Measurements from ENCODE around the gene LDLRAD4. TPM values are rescaled to one million over a fixed set of nuclear protein-coding genes. Genes with fewer than 3 reads are reported as not detected.

Gene LDLRAD4
- total RNA-seq, 1 experiment from 2014 or later, result 204 TPM

- Histone ChIP-seq H3K4me2 (ENCODE audit: low read depth, low read length, poor library complexity, severe bottlenecking) (no peak overlapping the region), H3K9me2 (replicated peaks; ENCODE audit: insufficient read depth, low read length) (no peaks in the 10 kb centered on the region), H3K9me3 (ENCODE audit: low read length) (no peaks in the 10 kb centered on the region), H4K20me1 (ENCODE audit: insufficient read depth, low read depth, low read length) (no peaks in the 10 kb centered on the region), H3K4me1 (ENCODE audit: low read length) (no peaks in the 10 kb centered on the region), H3K27me3 (ENCODE audit: low read length) (no peaks in the 10 kb centered on the region), H3K4me3 (ENCODE audit: low read length) (no peak overlapping the region), H3K79me2 (ENCODE audit: low read length) (no peaks in the 10 kb centered on the region), H3K9ac (ENCODE audit: low read length) (no peak overlapping the region), H3K36me3 (ENCODE audit: insufficient read depth, low read length) (no peaks in the 10 kb centered on the region), H3K27ac (ENCODE audit: low read length) (no peak overlapping the region), H2AFZ (ENCODE audit: low read length) (no peak overlapping the region)
- no peak for DNase-seq
Measured at GRCh38 chr18:13480571-13481255, 262.2 kb downstream of the LDLRAD4 start.

- Histone ChIP-seq H3K36me3 (ENCODE audit: insufficient read depth, low read length) (no peaks in the 10 kb centered on the region), H3K9me3 (ENCODE audit: low read length) (no peaks in the 10 kb centered on the region), H3K9me2 (replicated peaks; ENCODE audit: insufficient read depth, low read length) (no peaks in the 10 kb centered on the region), H3K4me3 (ENCODE audit: low read length) (no peak overlapping the region), H3K9ac (ENCODE audit: low read length) (no peak overlapping the region), H4K20me1 (ENCODE audit: insufficient read depth, low read depth, low read length) (no peaks in the 10 kb centered on the region), H3K4me1 (ENCODE audit: low read length) (no peaks in the 10 kb centered on the region), H3K27ac (ENCODE audit: low read length) (no peak overlapping the region), H3K79me2 (ENCODE audit: low read length) (no peaks in the 10 kb centered on the region), H2AFZ (ENCODE audit: low read length) (no peak overlapping the region), H3K27me3 (ENCODE audit: low read length) (no peaks in the 10 kb centered on the region), H3K4me2 (ENCODE audit: low read depth, low read length, poor library complexity, severe bottlenecking) (no peak overlapping the region)
- DNase-seq, result no peak
Measured at GRCh38 chr18:13481331-13481730, 262.8 kb downstream of the LDLRAD4 start.

- no peaks in the 10 kb centered on the region for H4K20me1 ChIP-seq (ENCODE audit: insufficient read depth, low read depth, low read length)
- no peaks in the 10 kb centered on the region for H3K79me2 ChIP-seq (ENCODE audit: low read length)
- no peaks in the 10 kb centered on the region for H3K36me3 ChIP-seq (ENCODE audit: insufficient read depth, low read length)
- H3K4me1 ChIP-seq (ENCODE audit: low read length), result no peaks in the 10 kb centered on the region
- H3K9ac ChIP-seq (ENCODE audit: low read length), result no peak overlapping the region
- no peaks in the 10 kb centered on the region for H3K9me3 ChIP-seq (ENCODE audit: low read length)
- no peak overlapping the region for H2AFZ ChIP-seq (ENCODE audit: low read length)
- no peak for DNase-seq
- no peaks in the 10 kb centered on the region for H3K9me2 ChIP-seq (replicated peaks; ENCODE audit: insufficient read depth, low read length)
- no peak overlapping the region for H3K4me3 ChIP-seq (ENCODE audit: low read length)
- H3K27ac ChIP-seq (ENCODE audit: low read length), result no peak overlapping the region
- no peak overlapping the region for H3K4me2 ChIP-seq (ENCODE audit: low read depth, low read length, poor library complexity, severe bottlenecking)
- no peaks in the 10 kb centered on the region for H3K27me3 ChIP-seq (ENCODE audit: low read length)
Measured at GRCh38 chr18:13481820-13482617, 263.5 kb downstream of the LDLRAD4 start.

GRCh38 chr18:13482618-13482945, 264.0 kb downstream of the LDLRAD4 start:
- Histone ChIP-seq H3K27ac (ENCODE audit: low read length) (no peak overlapping the region), H3K4me1 (ENCODE audit: low read length) (no peaks in the 10 kb centered on the region), H4K20me1 (ENCODE audit: insufficient read depth, low read depth, low read length) (no peaks in the 10 kb centered on the region), H3K4me3 (ENCODE audit: low read length) (no peak overlapping the region), H3K27me3 (ENCODE audit: low read length) (no peaks in the 10 kb centered on the region), H3K9me3 (ENCODE audit: low read length) (no peaks in the 10 kb centered on the region), H3K36me3 (ENCODE audit: insufficient read depth, low read length) (no peaks in the 10 kb centered on the region), H3K4me2 (ENCODE audit: low read depth, low read length, poor library complexity, severe bottlenecking) (no peak overlapping the region), H3K9me2 (replicated peaks; ENCODE audit: insufficient read depth, low read length) (no peaks in the 10 kb centered on the region), H2AFZ (ENCODE audit: low read length) (no peak overlapping the region), H3K9ac (ENCODE audit: low read length) (no peak overlapping the region), H3K79me2 (ENCODE audit: low read length) (no peaks in the 10 kb centered on the region)
- no peak for DNase-seq

- Histone ChIP-seq H2AFZ (ENCODE audit: low read length) (no peak overlapping the region), H3K9me2 (replicated peaks; ENCODE audit: insufficient read depth, low read length) (no peaks in the 10 kb centered on the region), H3K36me3 (ENCODE audit: insufficient read depth, low read length) (no peaks in the 10 kb centered on the region), H3K79me2 (ENCODE audit: low read length) (no peaks in the 10 kb centered on the region), H3K27ac (ENCODE audit: low read length) (no peak overlapping the region), H3K4me2 (ENCODE audit: low read depth, low read length, poor library complexity, severe bottlenecking) (no peak overlapping the region), H3K9me3 (ENCODE audit: low read length) (no peaks in the 10 kb centered on the region), H3K9ac (ENCODE audit: low read length) (no peak overlapping the region), H3K4me3 (ENCODE audit: low read length) (no peak overlapping the region), H3K27me3 (ENCODE audit: low read length) (no peaks in the 10 kb centered on the region), H4K20me1 (ENCODE audit: insufficient read depth, low read depth, low read length) (no peaks in the 10 kb centered on the region), H3K4me1 (ENCODE audit: low read length) (no peaks in the 10 kb centered on the region)
- DNase-seq, result no peak
Measured at GRCh38 chr18:13483316-13484270, 265.0 kb downstream of the LDLRAD4 start.

- Histone ChIP-seq H4K20me1 (ENCODE audit: insufficient read depth, low read depth, low read length) (no peaks in the 10 kb centered on the region), H3K36me3 (ENCODE audit: insufficient read depth, low read length) (no peaks in the 10 kb centered on the region), H3K4me1 (ENCODE audit: low read length) (no peaks in the 10 kb centered on the region), H3K9me3 (ENCODE audit: low read length) (no peaks in the 10 kb centered on the region), H3K4me3 (ENCODE audit: low read length) (no peak overlapping the region), H2AFZ (ENCODE audit: low read length) (no peak overlapping the region), H3K79me2 (ENCODE audit: low read length) (no peaks in the 10 kb centered on the region), H3K9ac (ENCODE audit: low read length) (no peak overlapping the region), H3K27ac (ENCODE audit: low read length) (no peak overlapping the region), H3K4me2 (ENCODE audit: low read depth, low read length, poor library complexity, severe bottlenecking) (no peak overlapping the region), H3K9me2 (replicated peaks; ENCODE audit: insufficient read depth, low read length) (no peaks in the 10 kb centered on the region), H3K27me3 (ENCODE audit: low read length) (no peaks in the 10 kb centered on the region)
- DNase-seq, result no peak
Measured at GRCh38 chr18:13485182-13485581, 266.6 kb downstream of the LDLRAD4 start.

GRCh38 chr18:13485604-13486003, 267.0 kb downstream of the LDLRAD4 start:
- Histone ChIP-seq H3K9ac (ENCODE audit: low read length) (no peak overlapping the region), H3K4me3 (ENCODE audit: low read length) (no peak overlapping the region), H2AFZ (ENCODE audit: low read length) (no peak overlapping the region), H3K9me2 (replicated peaks; ENCODE audit: insufficient read depth, low read length) (no peaks in the 10 kb centered on the region), H3K4me2 (ENCODE audit: low read depth, low read length, poor library complexity, severe bottlenecking) (no peak overlapping the region), H3K27me3 (ENCODE audit: low read length) (no peaks in the 10 kb centered on the region), H3K27ac (ENCODE audit: low read length) (no peak overlapping the region), H3K36me3 (ENCODE audit: insufficient read depth, low read length) (no peaks in the 10 kb centered on the region), H3K4me1 (ENCODE audit: low read length) (no peaks in the 10 kb centered on the region), H3K79me2 (ENCODE audit: low read length) (no peaks in the 10 kb centered on the region), H4K20me1 (ENCODE audit: insufficient read depth, low read depth, low read length) (no peaks in the 10 kb centered on the region), H3K9me3 (ENCODE audit: low read length) (no peaks in the 10 kb centered on the region)
- no peak for DNase-seq

- Histone ChIP-seq H3K27ac (ENCODE audit: low read length) (no peak overlapping the region), H4K20me1 (ENCODE audit: insufficient read depth, low read depth, low read length) (no peaks in the 10 kb centered on the region), H3K9ac (ENCODE audit: low read length) (no peak overlapping the region), H3K4me1 (ENCODE audit: low read length) (no peaks in the 10 kb centered on the region), H3K27me3 (ENCODE audit: low read length) (no peaks in the 10 kb centered on the region), H3K4me3 (ENCODE audit: low read length) (no peak overlapping the region), H2AFZ (ENCODE audit: low read length) (no peak overlapping the region), H3K9me2 (replicated peaks; ENCODE audit: insufficient read depth, low read length) (no peaks in the 10 kb centered on the region), H3K9me3 (ENCODE audit: low read length) (no peaks in the 10 kb centered on the region), H3K36me3 (ENCODE audit: insufficient read depth, low read length) (no peaks in the 10 kb centered on the region), H3K79me2 (ENCODE audit: low read length) (no peaks in the 10 kb centered on the region), H3K4me2 (ENCODE audit: low read depth, low read length, poor library complexity, severe bottlenecking) (no peak overlapping the region)
- DNase-seq, result no peak
Measured at GRCh38 chr18:13486284-13486683, 267.7 kb downstream of the LDLRAD4 start.

Data from Karpas-422 (cell line).